Fibroblast of villous mesenchyme (primary cell): ENCODE measurements around the gene CCDC50. TPM values are rescaled to one million over a fixed set of nuclear protein-coding genes. Genes with fewer than 3 reads are reported as not detected.

Experiments used
- DNase-seq: peaks from one replicate; pipeline ENCODE4 v3.0.0-alpha.2; 2010; ENCODE audit warnings: low read depth
- H3K4me3 ChIP-seq: 2 replicates; pipeline ENCODE4 v1.5.1; 2011; ENCODE audit warnings: low read depth, mild to moderate bottlenecking, low read length
- total RNA-seq: library from RNA; depleted of rRNA; stranded (reverse); fragments of >200 nt; gene quantifications from 2 replicates; pipeline ENCODE4 v1.2.3, GENCODE V29; 2012
- TF ChIP-seq, protein P1 (sequence below): IDR thresholded peaks from 2 replicates; pipeline ENCODE4 v1.5.1; 2012; ENCODE audit warnings: low read depth, mild to moderate bottlenecking, low read length; ENCODE audit not compliant: insufficient read depth

Gene CCDC50
- total RNA-seq, 1 donor, result 102 TPM

DNA sequence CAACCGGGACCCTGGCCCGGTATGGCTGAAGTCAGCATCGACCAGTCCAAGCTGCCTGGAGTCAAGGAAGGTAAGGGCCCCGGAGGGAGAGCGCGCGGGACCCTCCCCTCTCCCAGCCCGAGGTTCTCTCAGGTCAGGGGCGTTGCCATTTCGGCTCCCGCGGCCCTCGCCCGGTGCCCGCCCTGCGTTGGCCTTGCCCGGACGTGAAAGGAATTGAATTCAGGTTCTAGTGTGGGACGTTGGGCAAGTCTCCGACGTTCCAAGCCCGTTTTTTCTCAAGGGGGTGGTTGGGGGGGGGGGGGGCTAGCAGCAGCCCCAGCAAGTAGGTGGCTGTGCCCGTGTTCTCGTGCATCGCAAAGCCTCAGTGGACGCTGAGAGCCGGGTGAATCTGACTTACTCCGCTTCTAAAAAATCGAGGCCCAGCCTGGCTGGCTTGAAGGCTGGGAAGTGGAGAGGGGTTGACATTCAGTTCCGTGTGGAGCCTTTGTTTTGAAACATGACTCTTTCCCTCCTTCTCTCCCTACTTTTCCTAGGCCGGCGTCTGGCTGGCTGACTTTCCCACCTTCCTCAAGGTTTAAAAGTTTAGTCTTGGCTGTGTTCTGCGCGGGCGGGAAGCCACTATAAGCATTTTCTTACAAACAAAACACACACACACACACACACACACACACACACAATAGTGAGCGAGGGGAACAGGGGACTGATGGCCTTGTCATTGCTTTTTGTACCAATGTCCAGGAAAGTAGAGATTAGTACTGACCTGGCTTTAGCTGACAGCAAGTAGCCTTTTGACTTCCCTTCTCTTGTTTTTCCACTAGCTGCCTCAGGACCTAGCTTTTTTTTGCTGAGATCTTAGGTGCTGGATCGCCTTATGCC is 698 bp downstream of the CCDC50 start, which contains the start of gene UTS2B:
Gene UTS2B, minus strand, starts transcription at position 873 of the 876 bp plus-strand sequence. CDS start 48,337 bp downstream, outside the sequence.
- TF ChIP-seq, protein P1, sequence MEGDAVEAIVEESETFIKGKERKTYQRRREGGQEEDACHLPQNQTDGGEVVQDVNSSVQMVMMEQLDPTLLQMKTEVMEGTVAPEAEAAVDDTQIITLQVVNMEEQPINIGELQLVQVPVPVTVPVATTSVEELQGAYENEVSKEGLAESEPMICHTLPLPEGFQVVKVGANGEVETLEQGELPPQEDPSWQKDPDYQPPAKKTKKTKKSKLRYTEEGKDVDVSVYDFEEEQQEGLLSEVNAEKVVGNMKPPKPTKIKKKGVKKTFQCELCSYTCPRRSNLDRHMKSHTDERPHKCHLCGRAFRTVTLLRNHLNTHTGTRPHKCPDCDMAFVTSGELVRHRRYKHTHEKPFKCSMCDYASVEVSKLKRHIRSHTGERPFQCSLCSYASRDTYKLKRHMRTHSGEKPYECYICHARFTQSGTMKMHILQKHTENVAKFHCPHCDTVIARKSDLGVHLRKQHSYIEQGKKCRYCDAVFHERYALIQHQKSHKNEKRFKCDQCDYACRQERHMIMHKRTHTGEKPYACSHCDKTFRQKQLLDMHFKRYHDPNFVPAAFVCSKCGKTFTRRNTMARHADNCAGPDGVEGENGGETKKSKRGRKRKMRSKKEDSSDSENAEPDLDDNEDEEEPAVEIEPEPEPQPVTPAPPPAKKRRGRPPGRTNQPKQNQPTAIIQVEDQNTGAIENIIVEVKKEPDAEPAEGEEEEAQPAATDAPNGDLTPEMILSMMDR, result no peak
- H3K4me3 ChIP-seq, result peak within 1 kb of the TSS; percentile 86
- DNase-seq, result peak; percentile 72

GRCh38 chr3:191330530-191331048 is 1.4 kb downstream of the CCDC50 start:
- TF ChIP-seq, protein P1, result no peak
- DNase-seq, result peak; percentile 89

DNA sequence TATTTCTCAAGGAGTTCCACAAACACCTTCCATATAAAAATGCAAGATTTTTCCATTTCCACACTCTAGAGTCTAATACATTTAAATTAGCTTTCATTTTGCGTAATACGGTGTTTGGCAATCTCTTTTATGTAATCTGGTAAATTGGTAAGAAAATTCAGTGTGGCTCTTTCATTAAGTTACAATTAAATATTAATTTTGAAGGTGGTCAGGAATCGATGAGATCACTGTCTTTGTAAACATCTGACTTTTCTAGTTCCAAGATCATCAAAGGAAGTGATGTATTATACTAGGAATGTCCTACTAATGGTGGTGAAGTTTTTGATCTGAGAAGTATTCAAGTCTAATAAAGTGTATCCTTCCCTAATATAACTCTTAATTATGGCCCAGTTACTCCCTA is 2.2 kb downstream of the CCDC50 start:
- H3K4me3 ChIP-seq, result peak overlapping the region; percentile 86
- TF ChIP-seq, protein P1, result no peak
- no peak for DNase-seq

More at GRCh38 chr3:191330530-191331048, 1.4 kb downstream of the CCDC50 start:
- H3K4me3 ChIP-seq, result peak overlapping the region; percentile 86

- TF ChIP-seq, protein P1, result no peak
- H3K4me3 ChIP-seq, result no peak overlapping the region
- no peak for DNase-seq
Observed at GRCh38 chr3:191333298-191333880, 4.2 kb downstream of the CCDC50 start.

- H3K4me3 ChIP-seq, result no peak overlapping the region
- TF ChIP-seq, protein P1, result no peak
- no peak for DNase-seq
Observed at GRCh38 chr3:191334346-191334893, 5.2 kb downstream of the CCDC50 start.

DNA sequence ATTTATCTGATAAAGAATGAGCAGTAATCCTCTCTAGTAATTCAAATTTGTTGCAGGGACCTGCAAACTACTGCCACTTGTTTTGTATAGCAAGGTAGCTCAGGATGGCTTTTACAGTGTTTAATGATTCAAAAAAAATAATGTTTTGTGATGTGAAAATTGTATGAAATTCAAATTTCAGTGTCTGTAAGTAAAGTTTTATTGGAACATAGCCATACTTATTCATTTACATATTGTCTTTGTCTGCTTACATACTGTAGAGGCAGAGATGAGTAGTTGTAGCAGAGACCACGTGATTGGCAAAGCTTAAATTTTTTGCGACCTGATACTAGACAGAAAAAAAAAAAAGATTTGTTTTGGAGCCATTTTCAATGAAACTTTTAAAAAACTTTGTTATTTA is 7.6 kb downstream of the CCDC50 start:
- H3K4me3 ChIP-seq, result no peak overlapping the region
- TF ChIP-seq, protein P1, result no peak
- DNase-seq, result no peak
